GM18505 (cell line): ENCODE data around the gene CCDC107.
"Not testable (repeated sequence)": the region's sequence is repeated elsewhere in the genome, so short reads cannot be mapped to it uniquely, and the experiment has no call there.

Source experiments
- ATAC-seq: cut with Tn5 transposase; IDR thresholded peaks from one replicate; pipeline ENCODE4 v1.9.1; 2021; ENCODE audit not compliant: unreplicated experiment
- POLR2A ChIP-seq: IDR thresholded peaks from 4 replicates; pipeline ENCODE4 v1.6.1; 2011; ENCODE audit warnings: borderline replicate concordance; ENCODE audit not compliant: insufficient read depth, insufficient read length; ENCODE audit errors: extremely low read depth

CCDC107 gene

GRCh38 chr9:35658137-35658967, at the start of gene CCDC107:
TSS of gene CCDC107 (plus strand) at chr9:35658292. CDS start at chr9:35658380, 88 bp downstream.
- peak; percentile 90 for TF ChIP-seq POLR2A
- peak; percentile 55 for ATAC-seq

- ATAC-seq = no peak
- TF ChIP-seq POLR2A = no peak
Measured at GRCh38 chr9:35609001-35609819, 48.9 kb upstream of the CCDC107 start.

- TF ChIP-seq POLR2A = no peak
Measured at GRCh38 chr9:35609820-35610163, 48.3 kb upstream of the CCDC107 start.

GRCh38 chr9:35611230-35611797, 46.8 kb upstream of the CCDC107 start:
- ATAC-seq = no peak
- TF ChIP-seq POLR2A = no peak

More at GRCh38 chr9:35609820-35610163, 48.3 kb upstream of the CCDC107 start:
- ATAC-seq = no peak

GRCh38 chr9:35612066-35612465, 46.0 kb upstream of the CCDC107 start:
- ATAC-seq = not testable (repeated sequence)

GRCh38 chr9:35612843-35613242, 45.2 kb upstream of the CCDC107 start:
- no peak for ATAC-seq
- no peak for TF ChIP-seq POLR2A

GRCh38 chr9:35615981-35616680, 42.0 kb upstream of the CCDC107 start:
- ATAC-seq = no peak
- no peak for TF ChIP-seq POLR2A

- TF ChIP-seq POLR2A = peak; percentile 79
- no peak for ATAC-seq
Measured at GRCh38 chr9:35616681-35617459, 41.2 kb upstream of the CCDC107 start.

- no peak for TF ChIP-seq POLR2A
- no peak for ATAC-seq
Measured at GRCh38 chr9:35617548-35617947, 40.5 kb upstream of the CCDC107 start.

- peak; percentile 46 for TF ChIP-seq POLR2A
- no peak for ATAC-seq
Measured at GRCh38 chr9:35618325-35618727, 39.8 kb upstream of the CCDC107 start, which contains the start of gene CD72. TSS of gene CD72 (minus strand) at chr9:35618413. CDS start at chr9:35618303, 110 bp downstream.

GRCh38 chr9:35618854-35619799, 39.0 kb upstream of the CCDC107 start:
- peak; percentile 53 for ATAC-seq
- peak; percentile 51 for TF ChIP-seq POLR2A
